Sciatic nerve (tissue), 2 donors: ENCODE results near the gene PGLYRP2. TPM values are rescaled to one million over a fixed set of nuclear protein-coding genes. Genes with fewer than 3 reads are reported as not detected.
A peak's percentile ranks its signal among the peaks of the same experiment; 100 is the strongest.
"Not testable (repeated sequence)": the region's sequence is repeated elsewhere in the genome, so short reads cannot be mapped to it uniquely, and the experiment has no call there.

Source experiments
- ATAC-seq: fragments of 200-7000 bp; cut with Tn5 transposase; one replicate; pipeline ENCODE4 v1.9.1; 2020; ENCODE audit warnings: mild to moderate bottlenecking, moderate library complexity
- DNase-seq: peaks from one replicate; pipeline ENCODE4 v3.0.0-alpha.2; 2020; ENCODE audit warnings: low spot score
- intact Hi-C: fragments of 100-400 bp; cut with DNase I; formaldehyde crosslinking; loops from one replicate; pipeline ENCODE4 v1.14.2; 2022
- total RNA-seq: library from RNA; stranded (reverse); fragmentation: NEBNext Ultra II Directional; extraction: Animal tissue kit (Norgen Biotek cat#: 25700); gene quantifications from one replicate; pipeline ENCODE4 v1.2.1, GENCODE V29; 2021
- donor health status: DM: no; HTN: no; CAD: no.
- donor health status: DM: no; HTN: no; CAD: no.

PGLYRP2 gene, protein sequence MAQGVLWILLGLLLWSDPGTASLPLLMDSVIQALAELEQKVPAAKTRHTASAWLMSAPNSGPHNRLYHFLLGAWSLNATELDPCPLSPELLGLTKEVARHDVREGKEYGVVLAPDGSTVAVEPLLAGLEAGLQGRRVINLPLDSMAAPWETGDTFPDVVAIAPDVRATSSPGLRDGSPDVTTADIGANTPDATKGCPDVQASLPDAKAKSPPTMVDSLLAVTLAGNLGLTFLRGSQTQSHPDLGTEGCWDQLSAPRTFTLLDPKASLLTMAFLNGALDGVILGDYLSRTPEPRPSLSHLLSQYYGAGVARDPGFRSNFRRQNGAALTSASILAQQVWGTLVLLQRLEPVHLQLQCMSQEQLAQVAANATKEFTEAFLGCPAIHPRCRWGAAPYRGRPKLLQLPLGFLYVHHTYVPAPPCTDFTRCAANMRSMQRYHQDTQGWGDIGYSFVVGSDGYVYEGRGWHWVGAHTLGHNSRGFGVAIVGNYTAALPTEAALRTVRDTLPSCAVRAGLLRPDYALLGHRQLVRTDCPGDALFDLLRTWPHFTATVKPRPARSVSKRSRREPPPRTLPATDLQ
- total RNA-seq: not detected

- intact Hi-C loops: no loop called here
- DNase-seq: no peak
- ATAC-seq: peak; percentile 34
Observed at GRCh38 chr19:15479391-15480345, at the start of gene PGLYRP2. TSS of gene PGLYRP2 (minus strand) at chr19:15479501. CDS start at chr19:15479371, 130 bp downstream.

- ATAC-seq: no peak
- no peak for DNase-seq
- intact Hi-C loops: no loop called here
Observed at GRCh38 chr19:15527705-15528104, 48.4 kb upstream of the PGLYRP2 start.

- ATAC-seq (no peak), DNase-seq (no peak)
- intact Hi-C loops: no loop called here
Observed at GRCh38 chr19:15526408-15526807, 47.1 kb upstream of the PGLYRP2 start.

DNA sequence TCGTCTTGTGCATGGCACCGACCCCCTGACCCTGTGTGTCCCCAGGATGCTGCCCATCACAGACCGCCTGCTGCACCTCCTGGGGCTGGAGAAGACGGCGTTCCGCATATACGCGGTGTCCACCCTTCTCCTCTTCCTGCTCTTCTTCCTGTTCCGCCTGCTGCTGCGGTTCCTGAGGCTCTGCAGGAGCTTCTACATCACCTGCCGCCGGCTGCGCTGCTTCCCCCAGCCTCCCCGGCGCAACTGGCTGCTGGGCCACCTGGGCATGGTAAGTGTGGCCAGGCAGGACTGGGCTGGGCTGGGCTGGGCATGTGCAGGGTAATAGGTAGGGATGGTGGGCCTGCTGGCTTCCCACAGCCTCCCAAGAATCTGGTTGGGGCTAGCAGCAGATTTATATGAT is 46.0 kb upstream of the PGLYRP2 start:
- intact Hi-C loops: no loop called here
- ATAC-seq: no peak
- DNase-seq: no peak

DNA sequence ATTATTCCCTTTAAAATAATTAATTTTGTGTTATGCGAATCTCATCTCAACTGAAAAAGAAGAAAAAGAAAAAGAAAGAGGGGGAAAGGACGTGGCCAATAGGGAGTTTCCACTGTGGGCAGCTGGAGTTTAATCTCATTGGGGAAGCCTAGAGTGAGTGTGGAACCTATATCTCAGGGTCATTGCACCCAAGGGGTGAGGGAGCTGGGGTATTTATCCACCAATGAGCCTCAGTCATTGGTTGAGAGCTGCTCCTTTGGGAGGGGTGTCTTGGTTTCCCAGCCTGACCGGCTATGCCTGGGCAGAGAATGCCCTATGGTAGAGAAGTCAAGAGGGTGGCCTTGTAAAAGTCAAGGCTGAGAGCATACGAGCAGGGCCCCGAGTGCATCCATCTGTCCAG is 45.5 kb upstream of the PGLYRP2 start:
- intact Hi-C loops: no loop called here
- DNase-seq: no peak
- ATAC-seq: no peak

DNA sequence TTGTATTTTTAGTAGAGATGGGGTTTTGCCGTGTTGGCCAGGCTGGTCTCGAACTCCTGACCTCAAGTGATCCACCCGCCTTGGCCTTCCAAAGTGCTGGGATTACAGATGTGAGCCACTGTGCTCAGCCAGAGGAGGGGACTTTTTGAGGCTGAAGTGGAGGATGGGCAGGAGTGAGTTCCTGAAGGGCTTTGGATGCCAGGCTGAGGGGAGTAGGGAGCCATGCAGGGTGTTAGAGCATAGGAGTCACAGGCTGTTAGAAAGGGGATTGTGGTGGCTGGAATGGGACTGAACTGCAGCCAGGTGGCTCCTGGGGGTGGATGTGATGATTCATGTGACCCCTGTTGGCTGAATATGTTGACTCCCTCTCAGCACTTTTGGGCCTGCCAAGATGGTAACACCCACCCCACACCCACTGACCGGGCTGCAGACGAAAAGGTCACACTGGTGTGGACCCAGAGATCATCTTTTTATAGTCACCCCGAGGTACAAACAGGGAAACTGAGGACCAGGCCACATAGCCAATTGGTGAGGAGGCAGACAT is 40.2 kb upstream of the PGLYRP2 start:
- no peak for ATAC-seq
- DNase-seq: no peak
- intact Hi-C loops: no loop called here

- intact Hi-C loops: no loop called here
- ATAC-seq: no peak
Observed at GRCh38 chr19:15517778-15518177, 38.5 kb upstream of the PGLYRP2 start.

DNA sequence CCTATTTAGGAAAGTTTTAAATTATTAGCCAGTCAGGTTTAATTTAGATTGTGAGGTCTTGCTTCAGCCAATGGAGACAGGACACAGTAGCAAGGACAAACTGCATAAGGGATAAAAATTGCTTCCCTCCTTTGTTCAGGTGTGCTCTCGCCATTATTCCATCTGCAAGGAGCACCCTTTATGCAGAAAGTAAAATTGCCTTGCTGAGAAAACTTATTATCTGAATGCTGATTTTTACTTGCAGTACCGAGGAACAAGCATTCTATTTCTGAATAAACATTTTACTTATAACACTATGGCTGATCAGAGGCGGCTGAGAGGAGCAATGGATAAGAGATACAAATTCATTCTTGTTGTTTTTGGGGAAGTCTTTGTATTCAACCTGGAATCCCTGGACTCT is 37.1 kb upstream of the PGLYRP2 start:
- DNase-seq (no peak), ATAC-seq (no peak)
- intact Hi-C loops: no loop called here

More at GRCh38 chr19:15517778-15518177, 38.5 kb upstream of the PGLYRP2 start:
- no peak for DNase-seq

- not testable (repeated sequence) for DNase-seq
Observed at GRCh38 chr19:15515227-15515625, 35.9 kb upstream of the PGLYRP2 start.

DNA sequence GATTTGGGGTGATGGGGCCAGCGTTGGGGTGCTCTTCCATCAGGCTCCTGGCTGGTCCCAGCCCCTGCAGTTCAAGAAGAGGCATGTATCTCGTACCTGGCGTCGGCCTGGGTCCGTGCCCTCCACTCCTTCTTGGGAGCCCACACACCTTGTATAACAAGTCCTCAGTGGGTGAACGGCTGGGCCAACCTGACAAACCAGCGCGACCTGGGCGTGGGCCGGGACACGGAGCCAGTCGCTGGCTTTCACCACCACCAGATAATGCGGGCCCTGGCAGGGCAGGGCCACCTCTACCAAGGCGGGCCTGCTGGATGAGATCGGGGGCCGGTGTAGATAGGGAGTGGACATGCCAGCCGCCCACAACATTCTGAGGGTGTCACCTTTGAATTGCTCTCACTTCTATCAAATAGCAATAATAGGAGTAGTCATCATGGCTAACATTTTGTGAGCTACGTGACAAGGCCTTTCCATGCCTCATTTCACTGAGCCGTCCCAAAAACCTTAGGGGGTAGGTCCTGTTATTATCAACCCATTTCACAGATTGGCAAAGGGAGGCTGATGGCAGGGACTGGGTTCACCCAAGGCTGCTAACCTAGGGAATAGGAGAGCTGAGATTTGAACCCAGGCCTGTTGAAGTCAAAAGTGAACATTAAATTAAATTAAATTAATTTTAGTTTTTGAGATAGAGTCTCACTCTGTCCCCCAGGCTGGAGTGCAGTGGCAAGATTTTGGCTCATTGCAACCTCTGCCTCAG is 32.5 kb upstream of the PGLYRP2 start:
- DNase-seq: no peak
- intact Hi-C loops: no loop called here

More at GRCh38 chr19:15515227-15515625, 35.9 kb upstream of the PGLYRP2 start:
- ATAC-seq, intact Hi-C loops: not testable (repeated sequence)

GRCh38 chr19:15508035-15508710 is 28.9 kb upstream of the PGLYRP2 start, which contains the start of gene CYP4F22:
TSS of gene CYP4F22 (plus strand) at chr19:15508525. CDS start at chr19:15525337, 16,812 bp downstream.
- DNase-seq: no peak
- intact Hi-C loops: no loop called here
- no peak for ATAC-seq

More for the DNA sequence above, 32.5 kb upstream of the PGLYRP2 start:
- ATAC-seq: no peak

- intact Hi-C loops: no loop called here
- no peak for ATAC-seq
- DNase-seq: no peak
Observed at GRCh38 chr19:15507068-15508034, 28.1 kb upstream of the PGLYRP2 start.

DNA sequence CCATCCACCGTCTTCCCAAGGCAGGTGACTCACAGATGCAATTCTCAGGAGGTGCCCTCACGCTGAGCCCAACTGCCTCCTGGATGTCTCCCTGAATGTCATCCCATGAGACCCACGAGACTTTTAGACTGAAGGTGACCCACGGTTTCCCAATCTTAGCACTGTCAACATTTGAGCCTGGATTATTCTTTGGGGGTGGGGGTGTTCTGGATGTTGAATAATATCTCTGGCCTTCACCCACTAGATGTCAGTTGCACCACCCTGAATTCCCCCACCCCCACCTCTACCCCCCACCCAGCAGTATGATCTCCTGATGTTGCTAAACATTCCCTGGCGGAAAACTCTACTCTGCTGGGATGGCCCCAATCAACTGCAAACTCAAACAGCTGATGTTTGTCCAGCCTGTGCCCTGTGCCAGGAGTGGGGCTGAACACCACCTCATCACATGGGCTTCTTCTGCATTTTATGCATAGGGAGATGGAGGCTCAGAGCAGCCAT is 26.8 kb upstream of the PGLYRP2 start:
- no peak for DNase-seq
- ATAC-seq: no peak
- intact Hi-C loops: no loop called here

GRCh38 chr19:15502264-15502663 is 23.0 kb upstream of the PGLYRP2 start:
- intact Hi-C loops: no loop called here
- ATAC-seq: no peak
- DNase-seq: no peak

DNA sequence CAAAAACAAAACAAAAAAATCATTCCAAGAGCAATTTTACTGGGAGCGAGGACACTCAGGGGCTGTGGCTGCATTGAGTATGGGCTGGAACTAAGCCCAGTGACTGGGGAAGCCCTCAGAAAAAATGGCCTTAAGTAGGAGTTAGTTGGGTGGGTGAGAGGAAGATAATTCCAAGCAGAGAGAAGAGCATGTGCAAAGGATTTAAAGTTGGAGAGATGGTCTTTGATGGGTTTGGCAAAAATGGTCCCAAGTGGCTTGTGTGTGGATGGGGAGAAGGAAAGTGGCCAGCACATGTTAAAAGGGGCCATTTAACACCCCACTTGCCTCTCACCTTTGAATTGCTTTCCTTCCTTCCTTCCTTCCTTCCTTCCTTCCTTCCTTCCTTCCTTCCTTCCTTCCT is 22.3 kb upstream of the PGLYRP2 start:
- intact Hi-C loops: no loop called here
- no peak for ATAC-seq

GRCh38 chr19:15498910-15499309 is 19.6 kb upstream of the PGLYRP2 start:
- DNase-seq (no peak), ATAC-seq (no peak)
- intact Hi-C loops: no loop called here

More for the DNA sequence above, 22.3 kb upstream of the PGLYRP2 start:
- no peak for DNase-seq
